Small intestine (tissue), 7 donors: ENCODE data around the gene PPP2R5A. TPM values are rescaled to one million over a fixed set of nuclear protein-coding genes. Genes with fewer than 3 reads are reported as not detected.
"Not testable (repeated sequence)": the region's sequence is repeated elsewhere in the genome, so short reads cannot be mapped to it uniquely, and the experiment has no call there.

Experiments used
- DNase-seq, 2 donors: peaks; one replicate each; pipeline versions ENCODE4 v3.0.0 to v3.0.0-alpha.2; 2013
- FAIRE-seq: peaks from 2 replicates; lab custom pipeline; 2012; peaks lifted over from hg19 to GRCh38; lab: Jason Lieb, UNC
- H3K27ac ChIP-seq, 3 donors: one replicate each; pipeline ENCODE4 v1.5.1; 2013; ENCODE audit warnings: low read length in 2 of 3, mild to moderate bottlenecking in 2 of 3, control low read depth in 1 of 3, inconsistent platforms in 1 of 3, low read depth in 1 of 3, moderate library complexity in 1 of 3
- H3K27me3 ChIP-seq, 3 donors: one replicate each; pipeline ENCODE4 v1.6.1; 2013; ENCODE audit warnings: low read length in 3 of 3, inconsistent platforms in 1 of 3; ENCODE audit not compliant: control insufficient read depth in 3 of 3, insufficient read depth in 3 of 3
- H3K36me3 ChIP-seq, 3 donors: one replicate each; pipeline ENCODE4 v1.6.1; 2013; ENCODE audit warnings: low read length in 3 of 3, inconsistent platforms in 1 of 3, low read depth in 1 of 3, mild to moderate bottlenecking in 1 of 3, moderate library complexity in 1 of 3; ENCODE audit not compliant: control insufficient read depth in 3 of 3, insufficient read depth in 2 of 3
- H3K4me1 ChIP-seq, 3 donors: one replicate each; pipeline ENCODE4 v1.6.1; 2013; ENCODE audit warnings: low read length in 2 of 3, inconsistent platforms in 1 of 3, low read depth in 1 of 3, mild to moderate bottlenecking in 1 of 3, moderate library complexity in 1 of 3; ENCODE audit not compliant: control insufficient read depth in 3 of 3, insufficient read depth in 2 of 3
- H3K4me3 ChIP-seq, 3 donors: one replicate each; pipeline ENCODE4 v1.5.1; 2013; ENCODE audit warnings: low read length in 3 of 3, control low read depth in 1 of 3, inconsistent platforms in 1 of 3, low read depth in 1 of 3, mild to moderate bottlenecking in 1 of 3, moderate library complexity in 1 of 3
- H3K9me3 ChIP-seq, 2 donors: one replicate each; pipeline ENCODE4 v1.6.1; 2013; ENCODE audit warnings: low read depth in 1 of 2, low read length in 1 of 2; ENCODE audit not compliant: control insufficient read depth in 2 of 2, insufficient read depth in 1 of 2
- WGBS, 3 donors: extraction: QIAGEN DNeasy Blood & Tissue Kit; methylation state at CpG; one replicate each; pipeline ENCODE4 v1.1.7; 2013; 5-methylcytosine and 5-hydroxymethylcytosine counted together
- polyA plus RNA-seq, 4 donors: library from polyadenylated mRNA; stranded (reverse) in 3 of 4; unstranded in 1 of 4; fragments of 200-250 nt in 3 of 4; fragments of 120-200 nt in 1 of 4; gene quantifications; one replicate each; pipeline versions ENCODE4 v1.2.1 to v1.2.3, GENCODE V29; 2013
- donor health status: healthy with polysubstance abuse.
- donor health status: control.
- donor health status: control.
- donor health status: Bipolar disorder and iron deficiency.
- donor health status: healthy.

PPP2R5A gene
- polyA plus RNA-seq, 4 donors: 33.0 to 45.4 (median 40.6) TPM

- H3K9me3 ChIP-seq: no peaks in the 10 kb centered on the region
- no peak overlapping the region for H3K27ac ChIP-seq
- 68 to 76% (median 75%) methylated on average over 2 of the region's 2 CpGs for WGBS, 3 donors
- no peak for DNase-seq
- H3K36me3 ChIP-seq: no peaks in the 10 kb centered on the region
- FAIRE-seq: no peak
- no peaks in the 10 kb centered on the region for H3K27me3 ChIP-seq
- peaks cover 3 to 13% (median 7%) of the 10 kb centered on the region in 3 donors for H3K4me1 ChIP-seq
- H3K4me3 ChIP-seq: no peak overlapping the region
Measured at GRCh38 chr1:212295579-212295978, 10.4 kb downstream of the PPP2R5A start.

- H3K4me1 ChIP-seq: peaks cover 0 to 9% (median 0%) of the 10 kb centered on the region in 3 donors
- FAIRE-seq (no peak), DNase-seq (no peak)
- H3K27ac ChIP-seq: no peak overlapping the region
- no peak overlapping the region for H3K4me3 ChIP-seq
- peaks cover 0 to 3% (median 0%) of the 10 kb centered on the region in 3 donors for H3K36me3 ChIP-seq
- H3K27me3 ChIP-seq: no peaks in the 10 kb centered on the region
- H3K9me3 ChIP-seq: no peaks in the 10 kb centered on the region
- 91 to 92% (median 91%) methylated on average over 6 of the region's 6 CpGs for WGBS, 3 donors
Measured at GRCh38 chr1:212297338-212297737, 12.1 kb downstream of the PPP2R5A start.

GRCh38 chr1:212301580-212301979 is 16.4 kb downstream of the PPP2R5A start:
- WGBS, 3 donors: 62 to 95% (median 94%) methylated on average over 1 of the region's 1 CpG
- DNase-seq (no peak), FAIRE-seq (no peak)
- Histone ChIP-seq H3K9me3 (peaks cover 0 to 10% of the 10 kb centered on the region in 2 donors), H3K4me3 (no peak overlapping the region), H3K27ac (no peak overlapping the region), H3K4me1 (no peaks in the 10 kb centered on the region), H3K36me3 (peaks cover 0 to 3% (median 0%) of the 10 kb centered on the region in 3 donors), H3K27me3 (no peaks in the 10 kb centered on the region)

- Histone ChIP-seq H3K27me3 (no peaks in the 10 kb centered on the region), H3K9me3 (peaks cover 0 to 10% of the 10 kb centered on the region in 2 donors), H3K4me3 (no peak overlapping the region), H3K4me1 (no peaks in the 10 kb centered on the region), H3K36me3 (peaks cover 0 to 9% (median 0%) of the 10 kb centered on the region in 3 donors), H3K27ac (no peak overlapping the region)
- DNase-seq (no peak), FAIRE-seq (no peak)
- 79 to 85% (median 84%) methylated on average over 6 of the region's 6 CpGs for WGBS, 3 donors
Measured at GRCh38 chr1:212302745-212303383, 17.7 kb downstream of the PPP2R5A start.

- DNase-seq (no peak), FAIRE-seq (no peak)
- no peak overlapping the region for H3K27ac ChIP-seq
Measured at GRCh38 chr1:212305342-212305741, 20.1 kb downstream of the PPP2R5A start.

GRCh38 chr1:212305984-212306452 is 20.8 kb downstream of the PPP2R5A start:
- not testable (repeated sequence) for H3K27me3 ChIP-seq, FAIRE-seq, H3K27ac ChIP-seq, H3K4me1 ChIP-seq, H3K4me3 ChIP-seq, DNase-seq
- H3K36me3 ChIP-seq: peaks cover 0 to 15% (median 5%) of the 10 kb centered on the region in 3 donors
- 90 to 93% (median 91%) methylated on average over 7 of the region's 7 CpGs for WGBS, 3 donors
- H3K9me3 ChIP-seq: peaks cover 0 to 12% of the 10 kb centered on the region in 2 donors

More at GRCh38 chr1:212305342-212305741, 20.1 kb downstream of the PPP2R5A start:
- no peaks in the 10 kb centered on the region for H3K4me1 ChIP-seq
- H3K27me3 ChIP-seq: no peaks in the 10 kb centered on the region
- peaks cover 0 to 13% (median under 1%) of the 10 kb centered on the region in 3 donors for H3K36me3 ChIP-seq
- H3K9me3 ChIP-seq: peaks cover 0 to 12% of the 10 kb centered on the region in 2 donors
- no peak overlapping the region for H3K4me3 ChIP-seq

- Histone ChIP-seq H3K27ac (no peak overlapping the region), H3K27me3 (no peaks in the 10 kb centered on the region), H3K36me3 (peaks cover 0 to 15% (median 7%) of the 10 kb centered on the region in 3 donors), H3K4me3 (no peak overlapping the region), H3K9me3 (peaks cover 0 to 9% of the 10 kb centered on the region in 2 donors), H3K4me1 (no peaks in the 10 kb centered on the region)
- DNase-seq: no peak
- FAIRE-seq: no peak
Measured at GRCh38 chr1:212309967-212310366, 24.8 kb downstream of the PPP2R5A start.

GRCh38 chr1:212310383-212310782 is 25.2 kb downstream of the PPP2R5A start:
- H3K4me3 ChIP-seq: no peak overlapping the region
- no peak overlapping the region for H3K27ac ChIP-seq
- peaks cover 0 to 15% (median 7%) of the 10 kb centered on the region in 3 donors for H3K36me3 ChIP-seq
- peaks cover 0 to 6% of the 10 kb centered on the region in 2 donors for H3K9me3 ChIP-seq
- no peaks in the 10 kb centered on the region for H3K27me3 ChIP-seq
- WGBS, 3 donors: 84 to 93% (median 87%) methylated on average over 3 of the region's 3 CpGs
- FAIRE-seq: no peak
- no peak for DNase-seq
- H3K4me1 ChIP-seq: no peaks in the 10 kb centered on the region
